HepG2 (cell line): ENCODE results near the gene ZFAND2B. TPM values are rescaled to one million over a fixed set of nuclear protein-coding genes. Genes with fewer than 3 reads are reported as not detected.

Experiments used
- AGO2 ChIP-seq: fragments of 200-400 bp; formaldehyde crosslinking; optimal IDR thresholded peaks from 2 replicates; pipeline ENCODE3; 2017; ENCODE audit warnings: mild to moderate bottlenecking, low read depth, low read length, moderate library complexity
- CREM ChIP-seq, 2 experiments: sonication (generic) in 1 of 2; formaldehyde crosslinking in 1 of 2; IDR thresholded peaks; 2 replicates each; pipeline versions ENCODE4 v1.4.0 to v1.6.1; 2016 to 2020; ENCODE audit warnings: antibody characterized with exemption in 1 of 2, mild to moderate bottlenecking in 1 of 2, missing genetic modification reagents in 1 of 2
- FIP1L1 ChIP-seq: fragments of 200-400 bp; formaldehyde crosslinking; IDR thresholded peaks from 2 replicates; pipeline ENCODE4 v1.6.1; 2018; ENCODE audit warnings: low read depth, mild to moderate bottlenecking, low read length, moderate library complexity, borderline replicate concordance; ENCODE audit not compliant: insufficient read depth
- GATAD1 ChIP-seq: IDR thresholded peaks from 2 replicates; pipeline ENCODE4 v1.6.1; 2016; ENCODE audit warnings: missing genetic modification reagents, missing compliant biosample characterization
- IKZF1 ChIP-seq: fragments of 450-650 bp; IDR thresholded peaks from 2 replicates; pipeline ENCODE4 v1.7.1; 2016
- JDP2 ChIP-seq: sonication (generic); formaldehyde crosslinking; IDR thresholded peaks from 2 replicates; pipeline ENCODE4 v1.8.1; 2022; ENCODE audit warnings: missing genetic modification reagents, borderline replicate concordance
- MIXL1 ChIP-seq: IDR thresholded peaks from 2 replicates; pipeline ENCODE4 v1.6.1; 2016
- SNRNP70 ChIP-seq: fragments of 200-400 bp; formaldehyde crosslinking; IDR thresholded peaks from 2 replicates; pipeline ENCODE4 v1.6.1; 2017; ENCODE audit warnings: mild to moderate bottlenecking, low read depth, low read length, moderate library complexity
- SRF ChIP-seq: IDR thresholded peaks from 2 replicates; pipeline ENCODE4 v1.6.1; 2011; ENCODE audit warnings: mild to moderate bottlenecking, low read depth, low read length, moderate library complexity
- ZBTB1 ChIP-seq: sonication (generic); formaldehyde crosslinking; IDR thresholded peaks from 2 replicates; pipeline ENCODE4 v1.4.0; 2020; ENCODE audit warnings: missing genetic modification reagents, borderline replicate concordance
- ZNF20 ChIP-seq: sonication (generic); formaldehyde crosslinking; IDR thresholded peaks from 2 replicates; pipeline ENCODE4 v1.4.0; 2020; ENCODE audit warnings: mild to moderate bottlenecking, moderate library complexity, missing genetic modification reagents
- ZNF3 ChIP-seq: IDR thresholded peaks from 2 replicates; pipeline ENCODE4 v1.7.0; 2017; ENCODE audit warnings: inconsistent platforms
- ZNF558 ChIP-seq: sonication (generic); formaldehyde crosslinking; IDR thresholded peaks from 2 replicates; pipeline ENCODE4 v1.9.0; 2022; ENCODE audit warnings: mild to moderate bottlenecking, missing genetic modification reagents, borderline replicate concordance
- ZNF572 ChIP-seq: sonication (generic); formaldehyde crosslinking; IDR thresholded peaks from 2 replicates; pipeline ENCODE4 v1.5.1; 2020; ENCODE audit warnings: mild to moderate bottlenecking, missing genetic modification reagents
- ZNF614 ChIP-seq: IDR thresholded peaks from 2 replicates; pipeline ENCODE4 v1.6.1; 2018; ENCODE audit warnings: missing biosample characterization, missing genetic modification reagents, inconsistent platforms, borderline replicate concordance
- ZNF737 ChIP-seq: sonication (generic); formaldehyde crosslinking; IDR thresholded peaks from 2 replicates; pipeline ENCODE4 v1.5.0; 2020; ENCODE audit warnings: missing genetic modification reagents, mild to moderate bottlenecking, borderline replicate concordance
- ZNF83 ChIP-seq: sonication (generic); formaldehyde crosslinking; IDR thresholded peaks from 2 replicates; pipeline ENCODE4 v1.4.0; 2020; ENCODE audit warnings: missing genetic modification reagents, mild to moderate bottlenecking, borderline replicate concordance
- polyA plus RNA-seq, 8 experiments: library from polyadenylated mRNA; depleted of rRNA in 3 of 8; stranded (reverse) in 7 of 8; unstranded in 1 of 8; fragments of >200 nt; fragmentation: Illumina TruSeq in 4 of 8; extraction: Trizol in 4 of 8; gene quantifications; 2 replicates each; pipeline versions ENCODE4 v1.2.1 to v1.2.3, GENCODE V29; 2011 to 2016; ENCODE audit warnings: low read depth in 4 of 8, missing spikeins in 1 of 8, mixed read lengths in 1 of 8; ENCODE audit not compliant: insufficient read depth in 1 of 8
- total RNA-seq, 5 experiments: library from RNA; depleted of rRNA; stranded (reverse); fragments of >200 nt; fragmentation: Illumina TruSeq; extraction: Trizol; gene quantifications; 2 replicates each; pipeline ENCODE4 v1.2.3, GENCODE V29; 2016; ENCODE audit warnings: low read depth in 1 of 5
- TF ChIP-seq, protein P1 (sequence below): sonication (generic); formaldehyde crosslinking; IDR thresholded peaks from 2 replicates; pipeline ENCODE4 v1.5.0; 2020; ENCODE audit warnings: mild to moderate bottlenecking, missing genetic modification reagents
- TF ChIP-seq, protein P2 (sequence below): sonication (generic); formaldehyde crosslinking; IDR thresholded peaks from 2 replicates; pipeline ENCODE4 v1.4.0; 2020; ENCODE audit warnings: mild to moderate bottlenecking, missing genetic modification reagents, borderline replicate concordance
- TF ChIP-seq, protein P3 (sequence below): sonication (generic); formaldehyde crosslinking; IDR thresholded peaks from 2 replicates; pipeline ENCODE4 v1.5.0; 2020; ENCODE audit warnings: mild to moderate bottlenecking, missing genetic modification reagents, moderate library complexity

The ZFAND2B gene
- total and polyA plus RNA-seq, 2 of the 13 experiments (the other 11 are each of a cell fraction or from before 2014, with no cell fraction given): 53.3 to 115 TPM

DNA sequence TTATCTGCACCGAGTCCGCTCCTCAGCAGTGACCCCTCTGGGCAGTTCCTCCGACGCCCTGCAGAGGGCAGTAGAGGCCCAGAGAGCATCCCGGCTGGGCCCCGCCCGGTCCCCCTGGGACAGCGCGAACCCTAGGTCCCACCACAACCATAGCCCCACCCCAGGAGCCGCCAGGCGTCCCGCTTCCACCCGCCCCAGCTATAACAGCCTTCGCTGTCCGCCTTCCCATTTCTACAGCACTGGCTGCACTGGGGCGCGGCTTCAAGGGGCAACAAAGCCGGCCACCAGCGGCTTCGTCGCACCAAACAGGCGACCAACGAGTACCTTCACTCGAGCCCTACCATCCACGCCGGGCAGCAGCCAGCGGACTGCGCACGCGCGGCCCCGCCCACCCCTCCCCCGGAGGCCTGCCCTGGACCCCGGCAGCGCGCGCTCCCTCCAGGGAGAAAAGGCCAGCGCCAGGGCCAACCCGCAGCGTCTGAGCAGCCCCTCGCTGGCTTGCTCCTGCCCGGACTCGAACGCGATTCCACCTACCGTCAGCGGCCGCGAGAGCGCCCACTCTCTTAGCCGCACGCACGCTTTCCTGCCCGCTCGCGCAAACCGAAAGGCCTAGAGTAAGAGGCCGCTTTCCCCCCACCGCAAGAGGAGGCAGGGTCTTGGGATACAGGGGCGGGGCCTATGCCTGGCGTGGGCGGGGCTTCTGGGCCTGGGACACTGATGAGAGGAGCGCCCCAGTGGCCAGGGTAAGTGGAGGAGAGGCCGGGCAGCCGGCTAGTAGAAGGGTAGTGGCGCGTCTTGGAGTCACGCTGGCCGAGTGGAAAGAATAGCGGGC is 46.2 kb upstream of the ZFAND2B start, which contains the start of gene NHEJ1 (continued):
- TF ChIP-seq ZNF83 (CRISPR knock-in tag): peak; percentile 94
- peak; percentile 77 for TF ChIP-seq GATAD1
- TF ChIP-seq ZNF614: peak; percentile 20; the same call in 1 of the 2 replicates
- TF ChIP-seq, protein P1, sequence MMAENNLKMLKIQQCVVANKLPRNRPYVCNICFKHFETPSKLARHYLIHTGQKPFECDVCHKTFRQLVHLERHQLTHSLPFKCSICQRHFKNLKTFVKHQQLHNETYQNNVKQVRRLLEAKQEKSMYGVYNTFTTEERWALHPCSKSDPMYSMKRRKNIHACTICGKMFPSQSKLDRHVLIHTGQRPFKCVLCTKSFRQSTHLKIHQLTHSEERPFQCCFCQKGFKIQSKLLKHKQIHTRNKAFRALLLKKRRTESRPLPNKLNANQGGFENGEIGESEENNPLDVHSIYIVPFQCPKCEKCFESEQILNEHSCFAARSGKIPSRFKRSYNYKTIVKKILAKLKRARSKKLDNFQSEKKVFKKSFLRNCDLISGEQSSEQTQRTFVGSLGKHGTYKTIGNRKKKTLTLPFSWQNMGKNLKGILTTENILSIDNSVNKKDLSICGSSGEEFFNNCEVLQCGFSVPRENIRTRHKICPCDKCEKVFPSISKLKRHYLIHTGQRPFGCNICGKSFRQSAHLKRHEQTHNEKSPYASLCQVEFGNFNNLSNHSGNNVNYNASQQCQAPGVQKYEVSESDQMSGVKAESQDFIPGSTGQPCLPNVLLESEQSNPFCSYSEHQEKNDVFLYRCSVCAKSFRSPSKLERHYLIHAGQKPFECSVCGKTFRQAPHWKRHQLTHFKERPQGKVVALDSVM (CRISPR knock-in tag): peak; percentile 47; the same call in 1 of the 2 replicates
- peak; percentile 36; the same call in 1 of the 2 replicates for TF ChIP-seq ZNF3 (CRISPR knock-in tag)
- TF ChIP-seq CREM (IDR thresholded peaks at IDR 0.05): no peak
- no peak for TF ChIP-seq CREM (CRISPR knock-in tag; IDR thresholded peaks at IDR 0.05)
- TF ChIP-seq, protein P2, sequence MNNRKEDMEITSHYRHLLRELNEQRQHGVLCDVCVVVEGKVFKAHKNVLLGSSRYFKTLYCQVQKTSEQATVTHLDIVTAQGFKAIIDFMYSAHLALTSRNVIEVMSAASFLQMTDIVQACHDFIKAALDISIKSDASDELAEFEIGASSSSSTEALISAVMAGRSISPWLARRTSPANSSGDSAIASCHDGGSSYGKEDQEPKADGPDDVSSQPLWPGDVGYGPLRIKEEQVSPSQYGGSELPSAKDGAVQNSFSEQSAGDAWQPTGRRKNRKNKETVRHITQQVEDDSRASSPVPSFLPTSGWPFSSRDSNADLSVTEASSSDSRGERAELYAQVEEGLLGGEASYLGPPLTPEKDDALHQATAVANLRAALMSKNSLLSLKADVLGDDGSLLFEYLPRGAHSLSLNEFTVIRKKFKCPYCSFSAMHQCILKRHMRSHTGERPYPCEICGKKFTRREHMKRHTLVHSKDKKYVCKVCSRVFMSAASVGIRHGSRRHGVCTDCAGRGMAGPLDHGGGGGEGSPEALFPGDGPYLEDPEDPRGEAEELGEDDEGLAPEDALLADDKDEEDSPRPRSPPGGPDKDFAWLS: no peak
- TF ChIP-seq FIP1L1: peak; percentile 35; the same call in 1 of the 2 replicates
- no peak for TF ChIP-seq ZNF20 (CRISPR knock-in tag)
- TF ChIP-seq ZBTB1 (CRISPR knock-in tag): no peak
- no peak; the same call in 1 of the 2 replicates for TF ChIP-seq JDP2
- TF ChIP-seq SNRNP70: no peak
- TF ChIP-seq MIXL1 (CRISPR knock-in tag): no peak
- no peak for TF ChIP-seq IKZF1
- 0 out of 2 replicates have a peak, but pooled peaks have one; percentile 52 for TF ChIP-seq ZNF572 (CRISPR knock-in tag)
- TF ChIP-seq SRF: no peak; the same call in 1 of the 2 replicates
- no peak for TF ChIP-seq ZNF737 (CRISPR knock-in tag)
- peak; percentile 96 for TF ChIP-seq AGO2
- TF ChIP-seq, protein P3, sequence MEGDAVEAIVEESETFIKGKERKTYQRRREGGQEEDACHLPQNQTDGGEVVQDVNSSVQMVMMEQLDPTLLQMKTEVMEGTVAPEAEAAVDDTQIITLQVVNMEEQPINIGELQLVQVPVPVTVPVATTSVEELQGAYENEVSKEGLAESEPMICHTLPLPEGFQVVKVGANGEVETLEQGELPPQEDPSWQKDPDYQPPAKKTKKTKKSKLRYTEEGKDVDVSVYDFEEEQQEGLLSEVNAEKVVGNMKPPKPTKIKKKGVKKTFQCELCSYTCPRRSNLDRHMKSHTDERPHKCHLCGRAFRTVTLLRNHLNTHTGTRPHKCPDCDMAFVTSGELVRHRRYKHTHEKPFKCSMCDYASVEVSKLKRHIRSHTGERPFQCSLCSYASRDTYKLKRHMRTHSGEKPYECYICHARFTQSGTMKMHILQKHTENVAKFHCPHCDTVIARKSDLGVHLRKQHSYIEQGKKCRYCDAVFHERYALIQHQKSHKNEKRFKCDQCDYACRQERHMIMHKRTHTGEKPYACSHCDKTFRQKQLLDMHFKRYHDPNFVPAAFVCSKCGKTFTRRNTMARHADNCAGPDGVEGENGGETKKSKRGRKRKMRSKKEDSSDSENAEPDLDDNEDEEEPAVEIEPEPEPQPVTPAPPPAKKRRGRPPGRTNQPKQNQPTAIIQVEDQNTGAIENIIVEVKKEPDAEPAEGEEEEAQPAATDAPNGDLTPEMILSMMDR (CRISPR knock-in tag): peak; percentile 96
- TF ChIP-seq ZNF558 (CRISPR knock-in tag): peak; percentile 72; the same call in 1 of the 2 replicates
